Measurements from ENCODE around the gene MS4A12. TPM values are rescaled to one million over a fixed set of nuclear protein-coding genes. Genes with fewer than 3 reads are reported as not detected.

Gene MS4A12
- total and polyA plus RNA-seq, 10 donors = 0.10 TPM; not detected in 9

- H3K27me3 ChIP-seq (replicated peaks in 1 of 7) = no peaks in the 10 kb centered on the region
- WGBS, 5 donors = 72 to 88% (median 80%) methylated on average over 2 of the region's 2 CpGs
- intact Hi-C loops (cut with DNase I; ENCODE audit: low total_unique reads) = no loop called here
- H3K4me1 ChIP-seq = peaks cover 0 to 28% (median 0%) of the 10 kb centered on the region in 6 donors
- H3K27ac ChIP-seq = no peak overlapping the region
- no peaks in the 10 kb centered on the region for H3K9me3 ChIP-seq
- H3K4me3 ChIP-seq = no peak overlapping the region
- no peak for DNase-seq
- TF ChIP-seq POLR2AphosphoS5 (IDR thresholded peaks at IDR 0.05) = no peak
- TF ChIP-seq CTCF (IDR thresholded peaks at IDR 0.05 in 8 of 11, conservative IDR thresholded peaks at IDR 0.05 in 3 of 11) = no peak
- no peak for TF ChIP-seq POLR2A (IDR thresholded peaks at IDR 0.05)
- peaks cover 0 to 68% (median 14%) of the 10 kb centered on the region in 6 donors for H3K36me3 ChIP-seq
These were observed 23.7 kb upstream of the MS4A12 start for GRCh38 chr11:60468829-60469228.

GRCh38 chr11:60469723-60470122 is 22.9 kb upstream of the MS4A12 start:
- TF ChIP-seq CTCF (IDR thresholded peaks at IDR 0.05 in 8 of 11, conservative IDR thresholded peaks at IDR 0.05 in 3 of 11) (no peak), POLR2AphosphoS5 (IDR thresholded peaks at IDR 0.05) (no peak), POLR2A (IDR thresholded peaks at IDR 0.05) (no peak)
- WGBS, 5 donors = 57 to 77% (median 74%) methylated on average over 2 of the region's 2 CpGs
- no peak overlapping the region for H3K27ac ChIP-seq
- no peak for DNase-seq
- intact Hi-C loops (cut with DNase I; ENCODE audit: low total_unique reads) = no loop called here
- H3K27me3 ChIP-seq (replicated peaks in 1 of 7) = no peaks in the 10 kb centered on the region
- H3K4me3 ChIP-seq = no peak overlapping the region
- H3K36me3 ChIP-seq = peaks cover 0 to 59% (median 13%) of the 10 kb centered on the region in 6 donors
- H3K9me3 ChIP-seq = peaks cover 0 to 4% (median 0%) of the 10 kb centered on the region in 8 donors
- H3K4me1 ChIP-seq = peaks cover 0 to 19% (median 0%) of the 10 kb centered on the region in 6 donors

- peaks cover 0 to 4% (median 0%) of the 10 kb centered on the region in 8 donors for H3K9me3 ChIP-seq
- H3K27ac ChIP-seq = peak overlapping the region in 4 of 8 donors; percentile 23 to 58 (median 40)
- H3K4me1 ChIP-seq = peaks cover 0 to 41% (median 15%) of the 10 kb centered on the region in 6 donors
- no peaks in the 10 kb centered on the region for H3K27me3 ChIP-seq (replicated peaks in 1 of 7)
- no peaks in the 10 kb centered on the region for H3K36me3 ChIP-seq
- WGBS, 5 donors = 12 to 29% (median 17%) methylated on average over 6 of the region's 6 CpGs
- no peak overlapping the region for H3K4me3 ChIP-seq
- no peak for TF ChIP-seq POLR2A (IDR thresholded peaks at IDR 0.05)
- TF ChIP-seq POLR2AphosphoS5 (IDR thresholded peaks at IDR 0.05) = peak in 1 of 3 donors; percentile 60
- peak in 1 of 11 experiments; percentile 27 for TF ChIP-seq CTCF (IDR thresholded peaks at IDR 0.05 in 8 of 11, conservative IDR thresholded peaks at IDR 0.05 in 3 of 11)
- intact Hi-C loops (cut with DNase I; ENCODE audit: low total_unique reads) = no loop called here
- no peak for DNase-seq
These were observed 15.5 kb upstream of the MS4A12 start for GRCh38 chr11:60477035-60477445.

- no peak for DNase-seq
- no peak overlapping the region for H3K4me3 ChIP-seq
- H3K27ac ChIP-seq = peak overlapping the region in 4 of 8 donors; percentile 23 to 45 (median 40)
- H3K27me3 ChIP-seq (replicated peaks in 1 of 7) = no peaks in the 10 kb centered on the region
- H3K36me3 ChIP-seq = no peaks in the 10 kb centered on the region
- peaks cover 0 to 61% (median 14%) of the 10 kb centered on the region in 6 donors for H3K4me1 ChIP-seq
- no peaks in the 10 kb centered on the region for H3K9me3 ChIP-seq
- no peak for TF ChIP-seq POLR2A (IDR thresholded peaks at IDR 0.05)
- TF ChIP-seq POLR2AphosphoS5 (IDR thresholded peaks at IDR 0.05) = peak in 1 of 3 donors; percentile 37
- TF ChIP-seq CTCF (IDR thresholded peaks at IDR 0.05 in 8 of 11, conservative IDR thresholded peaks at IDR 0.05 in 3 of 11) = no peak
- 5 to 23% (median 10%) methylated on average over 2 of the region's 2 CpGs for WGBS, 5 donors
- intact Hi-C loops (cut with DNase I; ENCODE audit: low total_unique reads) = no loop called here
These were observed 10.2 kb upstream of the MS4A12 start for GRCh38 chr11:60482361-60482760.
